HK-2 (cell line): ENCODE data around the gene ADGRF3.
"Not testable (repeated sequence)": the region's sequence is repeated elsewhere in the genome, so short reads cannot be mapped to it uniquely, and the experiment has no call there.

Experiments used
- DNase-seq: peaks from one replicate; pipeline ENCODE4 v3.0.0-alpha.2; 2018; ENCODE audit not compliant: unreplicated experiment

The ADGRF3 gene

GRCh38 chr2:26317377-26318105 is 29.0 kb downstream of the ADGRF3 start:
- no peak for DNase-seq

GRCh38 chr2:26316845-26317244 is 29.7 kb downstream of the ADGRF3 start:
- no peak for DNase-seq

- no peak for DNase-seq
Observed at GRCh38 chr2:26316041-26316440, 30.5 kb downstream of the ADGRF3 start.

- DNase-seq: no peak
Observed at GRCh38 chr2:26314243-26314642, 32.3 kb downstream of the ADGRF3 start.

- DNase-seq: no peak
Observed at GRCh38 chr2:26313446-26313845, 33.1 kb downstream of the ADGRF3 start.

GRCh38 chr2:26312471-26312870 is 34.1 kb downstream of the ADGRF3 start:
- DNase-seq: no peak

GRCh38 chr2:26309921-26310320 is 36.7 kb downstream of the ADGRF3 start:
- DNase-seq: no peak

GRCh38 chr2:26305540-26305939 is 41.0 kb downstream of the ADGRF3 start:
- no peak for DNase-seq

- not testable (repeated sequence) for DNase-seq
Observed at GRCh38 chr2:26305094-26305493, 41.5 kb downstream of the ADGRF3 start.

GRCh38 chr2:26302846-26303245 is 43.7 kb downstream of the ADGRF3 start:
- DNase-seq: no peak

- no peak for DNase-seq
Observed at GRCh38 chr2:26300234-26300925, 46.2 kb downstream of the ADGRF3 start.

GRCh38 chr2:26299471-26300101 is 47.0 kb downstream of the ADGRF3 start:
- DNase-seq: no peak

GRCh38 chr2:26298638-26299393 is 47.8 kb downstream of the ADGRF3 start:
- no peak for DNase-seq

GRCh38 chr2:26298286-26298637 is 48.3 kb downstream of the ADGRF3 start:
- DNase-seq: no peak

- no peak for DNase-seq
Observed at GRCh38 chr2:26297061-26297460, 49.5 kb downstream of the ADGRF3 start.

- no peak for DNase-seq
Observed at GRCh38 chr2:26295511-26295910, 51.1 kb downstream of the ADGRF3 start.

- no peak for DNase-seq
Observed at GRCh38 chr2:26292646-26293045, 53.9 kb downstream of the ADGRF3 start.

- DNase-seq: no peak
Observed at GRCh38 chr2:26290001-26290400, 56.6 kb downstream of the ADGRF3 start.

GRCh38 chr2:26285931-26286330 is 60.7 kb downstream of the ADGRF3 start:
- no peak for DNase-seq

- DNase-seq: no peak
Observed at GRCh38 chr2:26284132-26284531, 62.5 kb downstream of the ADGRF3 start.

GRCh38 chr2:26283606-26284005 is 63.0 kb downstream of the ADGRF3 start:
- no peak for DNase-seq

- DNase-seq: no peak
Observed at GRCh38 chr2:26281226-26281625, 65.4 kb downstream of the ADGRF3 start.
